ENCODE data around the gene LTF.

DNA sequence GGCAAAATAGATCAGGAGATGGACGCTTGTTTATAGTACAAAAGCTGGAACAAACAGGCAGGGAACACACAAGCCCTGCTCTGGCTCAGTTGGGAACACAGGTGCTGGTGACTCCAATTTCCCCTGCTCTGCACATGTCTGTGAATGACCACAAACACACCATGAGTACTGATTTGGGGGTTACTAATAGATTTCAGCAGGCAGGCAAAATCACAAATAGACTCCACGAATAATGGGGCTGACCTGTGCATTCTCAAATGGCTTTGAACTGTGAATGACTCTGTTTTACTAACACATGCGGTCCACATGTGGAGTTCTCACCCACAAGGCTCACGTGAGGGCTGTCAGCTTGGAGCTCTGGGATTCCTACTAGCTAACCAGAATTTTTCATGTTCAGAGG, 37.0 kb upstream of the LTF start:
- TF ChIP-seq NFRKB (IDR thresholded peaks at IDR 0.05) (no peak), ARNT (IDR thresholded peaks at IDR 0.05) (no peak), CTBP1 (IDR thresholded peaks at IDR 0.05; ENCODE audit: borderline replicate concordance) (no peak)
